Thyroid gland (tissue), 4 donors: ENCODE results near the gene CCR5. TPM values are rescaled to one million over a fixed set of nuclear protein-coding genes. Genes with fewer than 3 reads are reported as not detected.
"Not testable (repeated sequence)": the region's sequence is repeated elsewhere in the genome, so short reads cannot be mapped to it uniquely, and the experiment has no call there.

Experiments
- DNase-seq, 2 donors: peaks; one replicate each; pipeline ENCODE4 v3.0.0-alpha.2; 2019
- H3K27ac ChIP-seq, 3 donors: fragments of 200-600 bp; sonication (generic); 1 replicate in 2 of 3; 2 replicates in 1 of 3; pipeline ENCODE4 v1.5.1; 2016 to 2019; ENCODE audit warnings: mild to moderate bottlenecking in 1 of 3, moderate library complexity in 1 of 3
- H3K27me3 ChIP-seq: fragments of 200-600 bp; sonication (generic); one replicate; pipeline ENCODE4 v1.5.1; 2019
- H3K36me3 ChIP-seq, 2 donors: fragments of 200-600 bp; sonication (generic); one replicate each; pipeline ENCODE4 v1.5.1; 2016 to 2019
- H3K4me1 ChIP-seq, 2 donors: fragments of 200-600 bp; sonication (generic); one replicate each; pipeline ENCODE4 v1.5.1; 2017 to 2019
- H3K4me3 ChIP-seq, 3 donors: fragments of 200-600 bp; sonication (generic); replicated peaks in 1 of 3; 1 replicate in 2 of 3; 2 replicates in 1 of 3; pipeline ENCODE4 v1.5.1; 2016; ENCODE audit warnings: mild to moderate bottlenecking in 1 of 3
- H3K9me3 ChIP-seq: fragments of 200-600 bp; sonication (generic); one replicate; pipeline ENCODE4 v1.5.1; 2017
- POLR2A ChIP-seq, 2 donors: fragments of 450-650 bp; IDR thresholded peaks; one replicate each; pipeline ENCODE4 v1.6.1; 2017; ENCODE audit warnings: antibody characterized with exemption in 2 of 2, mild to moderate bottlenecking in 2 of 2, moderate library complexity in 1 of 2
- WGBS, 2 donors: methylation state at CpG; one replicate each; pipeline ENCODE4 v1.1.5; 2017; 5-methylcytosine and 5-hydroxymethylcytosine counted together
- intact Hi-C: fragments of 100-400 bp; cut with DNase I; formaldehyde crosslinking; loops from one replicate; pipeline ENCODE4 v1.15.1; 2023
- total RNA-seq, 4 donors: library from RNA; depleted of rRNA; stranded (reverse); fragments of >200 nt; gene quantifications; one replicate each; pipeline ENCODE4 v1.2.3, GENCODE V29; 2016
- TF ChIP-seq, protein P1 (sequence below), 6 experiments: fragments of 200-600 bp in 3 of 6; fragments of 450-650 bp in 3 of 6; sonication (generic) in 3 of 6; IDR thresholded peaks; one replicate each; pipeline ENCODE4 v1.5.1; 2016 to 2019; ENCODE audit warnings: antibody characterized with exemption in 6 of 6, mild to moderate bottlenecking in 2 of 6, inconsistent platforms in 1 of 6, moderate library complexity in 1 of 6

CCR5 gene
- total RNA-seq: under 1 TPM in 3 of 4 donors, not detected in 1; 0.40 to 0.56 (median 0.49) TPM

GRCh38 chr3:46370839-46371518, at the start of gene CCR5:
Gene CCR5, plus strand, starts transcription at chr3:46370946. Its CDS starts 1,957 bp downstream, at chr3:46372903.
- Histone ChIP-seq H3K4me1 (no peaks in the 10 kb centered on the region), H3K36me3 (no peaks in the 10 kb centered on the region), H3K27ac (no peak within 1 kb of the TSS), H3K9me3 (no peaks in the 10 kb centered on the region), H3K4me3 (no peak within 1 kb of the TSS), H3K27me3 (no peaks in the 10 kb centered on the region)
- 50 to 64% methylated on average over 5 of the region's 5 CpGs for WGBS, 2 donors
- intact Hi-C loops: no loop called here
- no peak for TF ChIP-seq POLR2A (IDR thresholded peaks at IDR 0.05)
- TF ChIP-seq, protein P1, sequence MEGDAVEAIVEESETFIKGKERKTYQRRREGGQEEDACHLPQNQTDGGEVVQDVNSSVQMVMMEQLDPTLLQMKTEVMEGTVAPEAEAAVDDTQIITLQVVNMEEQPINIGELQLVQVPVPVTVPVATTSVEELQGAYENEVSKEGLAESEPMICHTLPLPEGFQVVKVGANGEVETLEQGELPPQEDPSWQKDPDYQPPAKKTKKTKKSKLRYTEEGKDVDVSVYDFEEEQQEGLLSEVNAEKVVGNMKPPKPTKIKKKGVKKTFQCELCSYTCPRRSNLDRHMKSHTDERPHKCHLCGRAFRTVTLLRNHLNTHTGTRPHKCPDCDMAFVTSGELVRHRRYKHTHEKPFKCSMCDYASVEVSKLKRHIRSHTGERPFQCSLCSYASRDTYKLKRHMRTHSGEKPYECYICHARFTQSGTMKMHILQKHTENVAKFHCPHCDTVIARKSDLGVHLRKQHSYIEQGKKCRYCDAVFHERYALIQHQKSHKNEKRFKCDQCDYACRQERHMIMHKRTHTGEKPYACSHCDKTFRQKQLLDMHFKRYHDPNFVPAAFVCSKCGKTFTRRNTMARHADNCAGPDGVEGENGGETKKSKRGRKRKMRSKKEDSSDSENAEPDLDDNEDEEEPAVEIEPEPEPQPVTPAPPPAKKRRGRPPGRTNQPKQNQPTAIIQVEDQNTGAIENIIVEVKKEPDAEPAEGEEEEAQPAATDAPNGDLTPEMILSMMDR (IDR thresholded peaks at IDR 0.05): no peak
- no peak for DNase-seq

GRCh38 chr3:46321461-46322104, 49.2 kb upstream of the CCR5 start:
- Histone ChIP-seq H3K9me3 (no peaks in the 10 kb centered on the region), H3K27me3 (no peaks in the 10 kb centered on the region), H3K4me3 (no peak overlapping the region), H3K27ac (no peak overlapping the region), H3K36me3 (no peaks in the 10 kb centered on the region), H3K4me1 (no peaks in the 10 kb centered on the region)
- WGBS, 2 donors: 70 to 91% methylated on average over 1 of the region's 1 CpG
- no peak for TF ChIP-seq POLR2A (IDR thresholded peaks at IDR 0.05)
- TF ChIP-seq, protein P1 (IDR thresholded peaks at IDR 0.05): no peak
- DNase-seq: no peak
- intact Hi-C loops: no loop called here

DNA sequence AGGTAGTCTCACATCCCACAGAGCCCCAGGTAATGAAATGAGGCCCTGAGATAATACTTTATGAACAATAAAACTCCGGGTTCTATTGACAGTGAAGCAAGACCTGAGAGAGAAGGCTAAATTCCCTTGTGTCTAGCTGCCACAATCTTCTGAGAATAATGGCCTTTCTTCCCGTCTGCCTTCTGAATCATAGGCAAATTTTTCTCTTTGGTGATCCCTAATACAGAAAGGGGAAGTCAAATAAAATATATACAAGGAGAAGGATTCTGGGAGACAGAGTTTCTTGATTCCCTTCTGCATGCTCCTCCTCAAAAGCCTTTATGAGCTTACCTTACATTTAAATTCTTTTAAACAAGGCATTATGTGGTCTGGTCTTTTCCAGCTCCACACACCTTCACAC, 46.7 kb upstream of the CCR5 start:
- no peaks in the 10 kb centered on the region for H3K9me3 ChIP-seq
- no peak for DNase-seq
- H3K36me3 ChIP-seq: no peaks in the 10 kb centered on the region
- H3K27me3 ChIP-seq: no peaks in the 10 kb centered on the region
- no peak overlapping the region for H3K27ac ChIP-seq
- no peak overlapping the region for H3K4me3 ChIP-seq
- TF ChIP-seq, protein P1 (IDR thresholded peaks at IDR 0.05): no peak
- no peak for TF ChIP-seq POLR2A (IDR thresholded peaks at IDR 0.05)
- intact Hi-C loops: no loop called here
- 76 to 80% methylated on average over 2 of the region's 2 CpGs for WGBS, 2 donors
- no peaks in the 10 kb centered on the region for H3K4me1 ChIP-seq

DNA sequence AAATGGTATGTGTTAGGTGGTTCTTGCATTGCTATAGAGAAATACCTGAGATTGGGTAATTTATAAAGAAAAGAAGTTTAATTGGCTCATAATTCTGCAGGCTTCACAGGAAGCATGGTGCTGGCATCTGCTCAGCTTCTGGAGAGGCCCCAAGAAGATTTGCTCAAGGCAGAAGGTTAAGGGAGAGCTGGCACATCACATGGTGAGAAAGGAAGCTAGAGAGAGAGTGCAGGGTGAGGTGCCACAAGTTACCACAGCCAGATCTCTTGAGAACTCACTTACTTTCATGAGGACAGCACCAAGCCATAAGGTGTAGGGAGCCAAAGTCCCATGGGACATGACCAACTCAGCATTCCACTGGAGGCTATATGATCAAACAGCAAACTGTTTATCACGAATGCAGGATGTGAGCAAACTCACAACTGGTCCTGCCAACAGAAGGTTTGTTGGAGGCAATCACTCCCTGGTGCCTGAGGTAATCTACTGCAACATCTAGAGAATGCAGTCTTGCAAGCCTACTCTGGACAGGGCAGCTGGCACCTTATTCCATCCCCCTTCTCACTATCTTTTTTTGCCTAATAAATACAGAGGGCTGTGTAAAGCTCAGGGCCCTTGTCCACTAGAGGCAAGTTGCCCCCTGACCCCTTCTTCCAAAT, 45.0 kb upstream of the CCR5 start:
- WGBS, 2 donors: 85% methylated on average over 1 of the region's 1 CpG
- Histone ChIP-seq H3K27me3 (no peaks in the 10 kb centered on the region), H3K27ac (no peak overlapping the region), H3K9me3 (no peaks in the 10 kb centered on the region), H3K4me3 (no peak overlapping the region), H3K4me1 (no peaks in the 10 kb centered on the region), H3K36me3 (no peaks in the 10 kb centered on the region)
- no peak for DNase-seq
- TF ChIP-seq POLR2A (IDR thresholded peaks at IDR 0.05): no peak
- TF ChIP-seq, protein P1 (IDR thresholded peaks at IDR 0.05): no peak
- intact Hi-C loops: no loop called here

DNA sequence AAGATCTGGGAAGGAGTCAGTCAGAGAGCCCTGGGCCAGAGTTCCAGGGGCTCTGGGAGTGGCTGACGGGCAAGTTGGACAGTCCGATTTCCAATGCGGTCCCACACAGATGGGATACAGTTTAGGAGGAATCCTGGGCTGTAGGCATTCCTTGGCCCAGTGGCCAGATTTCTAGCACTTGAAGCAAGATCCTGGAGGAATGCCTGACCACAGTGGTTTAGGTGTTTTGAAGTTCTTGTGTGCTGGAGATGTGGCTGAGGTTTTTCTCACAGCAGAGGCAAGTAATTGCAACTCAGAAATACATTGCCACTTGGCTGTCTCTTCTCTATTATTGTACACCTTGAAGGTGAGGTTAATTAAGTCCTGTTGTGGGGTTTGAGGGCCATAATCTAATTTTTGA, 40.1 kb upstream of the CCR5 start:
- intact Hi-C loops, DNase-seq: not testable (repeated sequence)
- WGBS, 2 donors: 94 to 100% methylated on average over 3 of the region's 3 CpGs

More for the DNA sequence above, 40.1 kb upstream of the CCR5 start:
- H3K4me1 ChIP-seq, H3K27ac ChIP-seq, H3K4me3 ChIP-seq, H3K27me3 ChIP-seq, H3K9me3 ChIP-seq, H3K36me3 ChIP-seq: not testable (repeated sequence)
